Caco-2 (cell line): ENCODE results near the gene SLC16A10. TPM values are rescaled to one million over a fixed set of nuclear protein-coding genes. Genes with fewer than 3 reads are reported as not detected.

Source experiments
- BruUV-seq: library from RNA; stranded (reverse); fragments of 400-500 nt; replicated peaks from 2 replicates; lab custom pipeline; 2021; lab: Mats Ljungman, UMichigan
- CTCF ChIA-PET: fragments of 300-600 bp; sonication (Branson Sonifier 250); formaldehyde crosslinking; loops from one replicate; lab custom pipeline; 2022; ENCODE audit warnings: antibody characterized with exemption; lab: Charles Lee
- POLR2A ChIA-PET: fragments of 300-600 bp; sonication (Branson Sonifier 250); formaldehyde crosslinking; loops from one replicate; lab custom pipeline; 2022; ENCODE audit warnings: antibody characterized with exemption; lab: Charles Lee
- DNase-seq, 2 experiments: peaks; one replicate each; pipeline versions ENCODE4 v3.0.0 to v3.0.0-alpha.2; 2020 to 2022
- H3K27me3 ChIP-seq: replicated peaks from 2 replicates; pipeline ENCODE4 v1.6.0; 2011; ENCODE audit warnings: low read length; ENCODE audit not compliant: control insufficient read depth, insufficient read depth
- H3K36me3 ChIP-seq: 2 replicates; pipeline ENCODE4 v1.5.1; 2011; ENCODE audit warnings: low read length; ENCODE audit not compliant: control insufficient read depth, insufficient read depth
- H3K4me1 ChIP-seq: fragments of 250-450 bp; sonication (Bioruptor Pico); 2 replicates; pipeline ENCODE4 v1.5.1; 2020; ENCODE audit warnings: mild to moderate bottlenecking
- H3K4me3 ChIP-seq: 2 replicates; pipeline ENCODE4 v1.5.1; 2011; ENCODE audit warnings: low read depth, mild to moderate bottlenecking, control low read depth, low read length
- H3K9me3 ChIP-seq: fragments of 250-450 bp; sonication (Bioruptor Pico); 2 replicates; pipeline ENCODE4 v1.5.1; 2020; ENCODE audit warnings: mild to moderate bottlenecking, moderate library complexity
- H3K27ac Mint-ChIP-seq: one replicate; pipeline ENCODE4 v1.8.0; 2022; ENCODE audit warnings: mixed read lengths; ENCODE audit not compliant: unreplicated experiment
- H3K27me3 Mint-ChIP-seq: one replicate; pipeline ENCODE4 v1.8.0; 2022; ENCODE audit warnings: mixed read lengths; ENCODE audit not compliant: insufficient read depth, unreplicated experiment
- H3K36me3 Mint-ChIP-seq: one replicate; pipeline ENCODE4 v1.8.0; 2022; ENCODE audit warnings: mild to moderate bottlenecking, mixed read lengths; ENCODE audit not compliant: insufficient read depth, unreplicated experiment
- H3K4me1 Mint-ChIP-seq: one replicate; pipeline ENCODE4 v1.8.0; 2022; ENCODE audit warnings: low read depth, mixed read lengths; ENCODE audit not compliant: unreplicated experiment
- H3K4me3 Mint-ChIP-seq: one replicate; pipeline ENCODE4 v1.8.0; 2022; ENCODE audit warnings: mild to moderate bottlenecking, moderate library complexity, mixed read lengths; ENCODE audit not compliant: unreplicated experiment
- H3K9me3 Mint-ChIP-seq: one replicate; pipeline ENCODE4 v1.8.0; 2022; ENCODE audit warnings: mixed read lengths; ENCODE audit not compliant: unreplicated experiment
- CTCF ChIP-seq, 2 experiments: fragments of 200-600 bp in 1 of 2; IDR thresholded peaks; 1 replicate in 1 of 2; 2 replicates in 1 of 2; pipeline versions ENCODE4 v1.5.1 to v1.8.0; 2011 to 2022; ENCODE audit warnings: antibody characterized with exemption in 1 of 2, control low read depth in 1 of 2, inconsistent platforms in 1 of 2, low read depth in 1 of 2, low read length in 1 of 2, mild to moderate bottlenecking in 1 of 2, moderate library complexity in 1 of 2; ENCODE audit not compliant: insufficient read depth in 1 of 2, severe bottlenecking in 1 of 2, unreplicated experiment in 1 of 2
- intact Hi-C: fragments of 100-400 bp; cut with micrococcal nuclease; formaldehyde crosslinking; loops from one replicate; pipeline ENCODE4 v1.10.0; 2022; ENCODE audit not compliant: unreplicated experiment
- total RNA-seq: library from RNA; stranded (reverse); gene quantifications from 2 replicates; pipeline ENCODE4 v1.2.3, GENCODE V29; 2022

Gene SLC16A10
- total RNA-seq, 1 experiment from 2014 or later: 14.2 TPM

GRCh38 chr6:111110036-111110435, 22.7 kb downstream of the SLC16A10 start:
- H3K27ac Mint-ChIP-seq: no peak overlapping the region
- H3K4me3 ChIP-seq: no peak overlapping the region
- ChIA-PET POLR2A (no interaction called here), CTCF (no interaction called here)
- H3K4me1 Mint-ChIP-seq: peaks cover 8% of the 10 kb centered on the region
- H3K27me3 ChIP-seq: no peaks in the 10 kb centered on the region
- H3K36me3 ChIP-seq: no peaks in the 10 kb centered on the region
- H3K9me3 ChIP-seq: peaks cover 9% of the 10 kb centered on the region
- no peak for TF ChIP-seq CTCF (IDR thresholded peaks at IDR 0.05; ENCODE audit: insufficient read depth in 1 of 2, low read depth in 1 of 2, low read length in 1 of 2, severe bottlenecking in 1 of 2, unreplicated experiment in 1 of 2)
- H3K9me3 Mint-ChIP-seq: peaks cover 19% of the 10 kb centered on the region
- no peaks in the 10 kb centered on the region for H3K27me3 Mint-ChIP-seq
- no peak overlapping the region for H3K4me3 Mint-ChIP-seq
- BruUV-seq: no TSS peak
- no peak for DNase-seq
- H3K4me1 ChIP-seq: peaks cover 7% of the 10 kb centered on the region
- H3K36me3 Mint-ChIP-seq: peaks cover 11% of the 10 kb centered on the region
- intact Hi-C loops: no loop called here

GRCh38 chr6:111113336-111114086, 26.2 kb downstream of the SLC16A10 start:
- Mint-ChIP-seq H3K4me1 (no peaks in the 10 kb centered on the region), H3K27ac (no peak overlapping the region), H3K4me3 (no peak overlapping the region), H3K9me3 (no peaks in the 10 kb centered on the region), H3K36me3 (no peaks in the 10 kb centered on the region), H3K27me3 (no peaks in the 10 kb centered on the region)
- H3K4me1 ChIP-seq: no peaks in the 10 kb centered on the region
- H3K36me3 ChIP-seq: no peaks in the 10 kb centered on the region
- POLR2A ChIA-PET: no interaction called here
- no peaks in the 10 kb centered on the region for H3K9me3 ChIP-seq
- no TSS peak for BruUV-seq
- CTCF ChIA-PET: no interaction called here
- intact Hi-C loops: no loop called here
- no peak overlapping the region for H3K4me3 ChIP-seq
- no peak for DNase-seq
- H3K27me3 ChIP-seq: no peaks in the 10 kb centered on the region
- TF ChIP-seq CTCF (IDR thresholded peaks at IDR 0.05; ENCODE audit: insufficient read depth in 1 of 2, low read depth in 1 of 2, low read length in 1 of 2, severe bottlenecking in 1 of 2, unreplicated experiment in 1 of 2): no peak

- no peak for DNase-seq
- Histone ChIP-seq H3K27me3 (no peaks in the 10 kb centered on the region), H3K36me3 (no peaks in the 10 kb centered on the region), H3K4me3 (no peak overlapping the region), H3K9me3 (no peaks in the 10 kb centered on the region), H3K4me1 (no peaks in the 10 kb centered on the region)
- no peaks in the 10 kb centered on the region for H3K4me1 Mint-ChIP-seq
- H3K27ac Mint-ChIP-seq: no peak overlapping the region
- H3K36me3 Mint-ChIP-seq: no peaks in the 10 kb centered on the region
- POLR2A ChIA-PET: no interaction called here
- no TSS peak for BruUV-seq
- no peaks in the 10 kb centered on the region for H3K27me3 Mint-ChIP-seq
- no peak overlapping the region for H3K4me3 Mint-ChIP-seq
- CTCF ChIA-PET: no interaction called here
- intact Hi-C loops: no loop called here
- no peak for TF ChIP-seq CTCF (IDR thresholded peaks at IDR 0.05; ENCODE audit: insufficient read depth in 1 of 2, low read depth in 1 of 2, low read length in 1 of 2, severe bottlenecking in 1 of 2, unreplicated experiment in 1 of 2)
- no peaks in the 10 kb centered on the region for H3K9me3 Mint-ChIP-seq
Observed at GRCh38 chr6:111114087-111114443, 26.8 kb downstream of the SLC16A10 start.
